ENCODE results near the gene TGFB1. TPM values are rescaled to one million over a fixed set of nuclear protein-coding genes. Genes with fewer than 3 reads are reported as not detected.

The TGFB1 gene
- total and polyA plus RNA-seq, 9 of the 15 experiments (the other 6 are each of a cell fraction or from before 2014, with no cell fraction given) = 0.24 to 159 (median 17.2) TPM

DNA sequence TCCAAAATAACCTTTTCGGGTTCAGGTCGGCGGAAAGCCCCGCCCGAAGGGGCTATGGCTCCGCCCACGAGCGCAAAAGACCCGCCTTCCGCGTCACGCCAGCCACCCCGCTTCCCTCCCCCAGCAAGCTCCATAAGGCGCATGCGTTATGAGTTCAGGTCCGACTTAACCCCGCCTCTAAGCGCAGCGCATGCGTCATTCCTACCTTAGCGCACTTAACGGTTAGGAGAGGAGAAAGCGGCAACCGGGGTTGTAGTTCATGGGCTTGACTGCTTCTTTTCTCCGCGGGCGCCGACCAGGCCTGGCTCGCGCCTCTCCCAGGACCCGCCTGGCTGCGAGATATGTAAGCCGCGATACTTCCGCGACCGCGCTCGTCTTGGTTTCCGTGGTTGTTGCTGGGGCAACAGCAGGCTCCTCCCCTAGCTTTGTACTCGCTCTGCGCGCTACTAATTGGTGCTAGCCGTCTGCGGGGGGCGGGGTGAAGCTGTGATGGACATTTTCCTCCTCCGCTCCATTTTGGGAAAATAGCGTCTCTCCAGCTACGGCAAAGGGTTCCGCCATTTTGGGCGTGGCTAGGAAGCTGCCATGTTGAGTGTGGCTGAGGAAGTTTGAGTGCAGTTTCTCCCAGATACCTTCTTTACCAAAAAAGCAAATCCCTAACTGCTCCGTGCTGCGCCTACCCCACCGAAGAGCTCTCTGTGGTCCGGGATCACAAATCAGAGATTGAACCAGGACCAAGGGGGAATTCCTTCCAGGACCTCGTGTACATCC is 10.2 kb upstream of the TGFB1 start, which contains the start of gene B9D2 (continued):
- TF ChIP-seq, protein P1, sequence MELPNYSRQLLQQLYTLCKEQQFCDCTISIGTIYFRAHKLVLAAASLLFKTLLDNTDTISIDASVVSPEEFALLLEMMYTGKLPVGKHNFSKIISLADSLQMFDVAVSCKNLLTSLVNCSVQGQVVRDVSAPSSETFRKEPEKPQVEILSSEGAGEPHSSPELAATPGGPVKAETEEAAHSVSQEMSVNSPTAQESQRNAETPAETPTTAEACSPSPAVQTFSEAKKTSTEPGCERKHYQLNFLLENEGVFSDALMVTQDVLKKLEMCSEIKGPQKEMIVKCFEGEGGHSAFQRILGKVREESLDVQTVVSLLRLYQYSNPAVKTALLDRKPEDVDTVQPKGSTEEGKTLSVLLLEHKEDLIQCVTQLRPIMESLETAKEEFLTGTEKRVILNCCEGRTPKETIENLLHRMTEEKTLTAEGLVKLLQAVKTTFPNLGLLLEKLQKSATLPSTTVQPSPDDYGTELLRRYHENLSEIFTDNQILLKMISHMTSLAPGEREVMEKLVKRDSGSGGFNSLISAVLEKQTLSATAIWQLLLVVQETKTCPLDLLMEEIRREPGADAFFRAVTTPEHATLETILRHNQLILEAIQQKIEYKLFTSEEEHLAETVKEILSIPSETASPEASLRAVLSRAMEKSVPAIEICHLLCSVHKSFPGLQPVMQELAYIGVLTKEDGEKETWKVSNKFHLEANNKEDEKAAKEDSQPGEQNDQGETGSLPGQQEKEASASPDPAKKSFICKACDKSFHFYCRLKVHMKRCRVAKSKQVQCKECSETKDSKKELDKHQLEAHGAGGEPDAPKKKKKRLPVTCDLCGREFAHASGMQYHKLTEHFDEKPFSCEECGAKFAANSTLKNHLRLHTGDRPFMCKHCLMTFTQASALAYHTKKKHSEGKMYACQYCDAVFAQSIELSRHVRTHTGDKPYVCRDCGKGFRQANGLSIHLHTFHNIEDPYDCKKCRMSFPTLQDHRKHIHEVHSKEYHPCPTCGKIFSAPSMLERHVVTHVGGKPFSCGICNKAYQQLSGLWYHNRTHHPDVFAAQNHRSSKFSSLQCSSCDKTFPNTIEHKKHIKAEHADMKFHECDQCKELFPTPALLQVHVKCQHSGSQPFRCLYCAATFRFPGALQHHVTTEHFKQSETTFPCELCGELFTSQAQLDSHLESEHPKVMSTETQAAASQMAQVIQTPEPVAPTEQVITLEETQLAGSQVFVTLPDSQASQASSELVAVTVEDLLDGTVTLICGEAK (IDR thresholded peaks at IDR 0.05) = peak; percentile 75
- TF ChIP-seq, protein P1 (CRISPR knock-in tag; IDR thresholded peaks at IDR 0.05) = no peak
- peak; percentile 84 for TF ChIP-seq MEIS2 (IDR thresholded peaks at IDR 0.05; ENCODE audit: partially characterized antibody)
- peak; percentile 32; the same call in 1 of the 2 replicates for TF ChIP-seq TAF7 (tag; IDR thresholded peaks at IDR 0.05)
- TF ChIP-seq, protein P2, sequence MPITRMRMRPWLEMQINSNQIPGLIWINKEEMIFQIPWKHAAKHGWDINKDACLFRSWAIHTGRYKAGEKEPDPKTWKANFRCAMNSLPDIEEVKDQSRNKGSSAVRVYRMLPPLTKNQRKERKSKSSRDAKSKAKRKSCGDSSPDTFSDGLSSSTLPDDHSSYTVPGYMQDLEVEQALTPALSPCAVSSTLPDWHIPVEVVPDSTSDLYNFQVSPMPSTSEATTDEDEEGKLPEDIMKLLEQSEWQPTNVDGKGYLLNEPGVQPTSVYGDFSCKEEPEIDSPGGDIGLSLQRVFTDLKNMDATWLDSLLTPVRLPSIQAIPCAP (CRISPR knock-in tag; IDR thresholded peaks at IDR 0.05; ENCODE audit: borderline replicate concordance) = no peak
- TF ChIP-seq, protein P3, sequence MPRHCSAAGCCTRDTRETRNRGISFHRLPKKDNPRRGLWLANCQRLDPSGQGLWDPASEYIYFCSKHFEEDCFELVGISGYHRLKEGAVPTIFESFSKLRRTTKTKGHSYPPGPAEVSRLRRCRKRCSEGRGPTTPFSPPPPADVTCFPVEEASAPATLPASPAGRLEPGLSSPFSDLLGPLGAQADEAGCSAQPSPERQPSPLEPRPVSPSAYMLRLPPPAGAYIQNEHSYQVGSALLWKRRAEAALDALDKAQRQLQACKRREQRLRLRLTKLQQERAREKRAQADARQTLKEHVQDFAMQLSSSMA (CRISPR knock-in tag; IDR thresholded peaks at IDR 0.05) = peak; percentile 99
- TF ChIP-seq ZNF282 (CRISPR knock-in tag; IDR thresholded peaks at IDR 0.05) = no peak
- TF ChIP-seq, protein P4, sequence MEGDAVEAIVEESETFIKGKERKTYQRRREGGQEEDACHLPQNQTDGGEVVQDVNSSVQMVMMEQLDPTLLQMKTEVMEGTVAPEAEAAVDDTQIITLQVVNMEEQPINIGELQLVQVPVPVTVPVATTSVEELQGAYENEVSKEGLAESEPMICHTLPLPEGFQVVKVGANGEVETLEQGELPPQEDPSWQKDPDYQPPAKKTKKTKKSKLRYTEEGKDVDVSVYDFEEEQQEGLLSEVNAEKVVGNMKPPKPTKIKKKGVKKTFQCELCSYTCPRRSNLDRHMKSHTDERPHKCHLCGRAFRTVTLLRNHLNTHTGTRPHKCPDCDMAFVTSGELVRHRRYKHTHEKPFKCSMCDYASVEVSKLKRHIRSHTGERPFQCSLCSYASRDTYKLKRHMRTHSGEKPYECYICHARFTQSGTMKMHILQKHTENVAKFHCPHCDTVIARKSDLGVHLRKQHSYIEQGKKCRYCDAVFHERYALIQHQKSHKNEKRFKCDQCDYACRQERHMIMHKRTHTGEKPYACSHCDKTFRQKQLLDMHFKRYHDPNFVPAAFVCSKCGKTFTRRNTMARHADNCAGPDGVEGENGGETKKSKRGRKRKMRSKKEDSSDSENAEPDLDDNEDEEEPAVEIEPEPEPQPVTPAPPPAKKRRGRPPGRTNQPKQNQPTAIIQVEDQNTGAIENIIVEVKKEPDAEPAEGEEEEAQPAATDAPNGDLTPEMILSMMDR (IDR thresholded peaks at IDR 0.05 in 2 of 3, conservative IDR thresholded peaks at IDR 0.05 in 1 of 3; ENCODE audit: insufficient read depth in 2 of 3, low read depth in 1 of 3, low read length in 3 of 3) = peak in 1 of 3 experiments; percentile 6; a peak in 1 of 6 replicates
- peak; percentile 92 for TF ChIP-seq POLR2AphosphoS2 (IDR thresholded peaks at IDR 0.05; ENCODE audit: low read length)
- peak; percentile 45 for TF ChIP-seq CCNT2 (IDR thresholded peaks at IDR 0.05; ENCODE audit: borderline replicate concordance, extremely low read depth, insufficient read length, low read depth, low read length)
- TF ChIP-seq CREBBP (IDR thresholded peaks at IDR 0.05; ENCODE audit: low read depth, low read length) = no peak
- no peak for TF ChIP-seq NFE2L1 (tag; IDR thresholded peaks at IDR 0.05; ENCODE audit: borderline replicate concordance, low read depth)
- peak; percentile 46; the same call in 1 of the 2 replicates for TF ChIP-seq POLR2AphosphoS5 (IDR thresholded peaks at IDR 0.05; ENCODE audit: control insufficient read depth, insufficient read depth, low read depth, low read length)
